ENCODE data around the gene PRL.

PRL gene

DNA sequence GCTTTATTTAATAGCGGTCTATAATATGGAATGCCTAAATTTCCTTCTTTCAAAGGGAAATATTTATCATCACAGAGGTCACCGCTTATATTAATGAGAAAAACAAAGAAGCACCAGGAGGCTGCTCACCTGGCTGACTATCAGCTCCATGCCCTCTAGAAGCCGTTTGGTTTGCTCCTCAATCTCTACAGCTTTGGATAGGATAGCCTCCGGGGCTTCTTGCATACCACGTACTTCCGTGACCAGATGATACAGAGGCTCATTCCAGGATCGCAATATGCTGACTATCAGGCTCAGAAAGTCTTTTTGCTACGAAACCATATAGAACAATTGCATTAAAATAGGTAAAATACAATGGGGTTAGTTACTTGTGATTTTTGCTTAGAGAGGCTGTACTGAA, 6.8 kb downstream of the PRL start:
- DNase-seq = no peak

DNA sequence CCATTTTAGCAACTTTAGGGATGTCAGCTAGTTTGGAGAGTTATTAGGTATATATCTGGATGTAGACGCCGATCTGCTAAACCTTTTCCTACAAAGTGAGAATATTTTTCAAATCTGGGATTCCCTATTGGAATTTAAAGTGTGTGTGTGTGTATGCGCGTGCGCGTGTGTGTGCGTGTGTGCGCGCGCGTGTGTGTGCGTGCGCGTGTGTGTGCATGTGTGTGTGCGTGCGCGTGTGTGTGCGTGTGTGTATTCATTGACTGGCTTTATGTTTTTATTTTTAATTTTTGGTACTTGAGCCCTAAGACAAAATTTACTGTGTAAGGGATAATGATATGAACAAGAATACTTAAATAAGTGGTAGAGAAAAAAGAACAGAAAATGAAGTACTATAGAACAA, 8.1 kb downstream of the PRL start:
- no peak for DNase-seq

DNA sequence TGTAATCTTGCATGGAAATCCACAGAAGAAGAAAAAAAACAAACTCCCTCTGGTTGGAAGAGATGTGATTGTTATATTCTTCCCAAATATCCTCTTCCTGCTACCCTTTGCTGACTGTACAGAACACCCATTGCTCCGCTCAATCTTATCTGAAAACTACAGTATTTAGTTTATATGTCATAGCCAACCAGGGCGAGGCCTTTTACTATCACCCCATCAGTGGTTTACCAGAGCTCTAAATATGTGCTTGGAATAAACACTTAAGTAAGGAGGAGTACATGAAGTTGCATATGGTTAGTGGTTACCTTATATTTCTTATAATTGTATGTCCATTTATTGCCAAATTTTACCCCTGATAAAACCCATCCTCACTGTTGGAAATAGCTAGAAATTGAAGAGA, 12.2 kb downstream of the PRL start:
- DNase-seq = no peak

DNA sequence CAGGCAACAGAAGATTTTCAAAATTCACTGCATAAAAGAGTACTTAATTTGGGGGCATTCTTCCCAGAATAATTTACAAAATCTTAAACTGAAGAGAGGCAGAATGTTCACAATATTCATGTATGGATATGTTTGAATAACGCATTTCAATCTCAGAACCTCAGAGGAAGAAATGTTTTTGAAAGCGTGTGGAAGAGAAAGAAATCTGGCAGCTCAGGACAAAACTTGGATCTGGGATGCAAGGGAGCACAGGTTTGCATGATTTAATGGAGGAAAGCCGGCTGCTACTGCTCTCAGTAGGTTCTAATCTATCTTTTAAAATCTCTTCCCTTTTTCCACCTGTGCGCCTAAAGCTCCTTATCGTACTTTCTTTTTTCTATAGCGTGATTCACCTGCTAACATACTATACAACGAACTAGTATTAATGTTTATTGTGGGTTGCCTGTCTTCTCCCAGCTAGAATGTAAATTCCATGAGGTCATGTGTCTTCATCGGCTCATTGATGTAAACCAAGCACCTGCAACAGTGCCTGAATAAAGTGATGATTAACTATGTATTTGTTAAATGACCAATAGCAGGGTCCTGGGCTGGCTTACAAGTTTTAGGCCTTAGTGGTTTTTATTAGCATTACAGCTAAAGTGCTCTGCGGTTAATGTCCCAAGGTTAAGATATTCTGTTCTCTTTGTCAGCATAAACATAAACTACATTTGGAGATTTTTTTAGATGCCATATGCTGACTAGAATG, 15.3 kb downstream of the PRL start:
- DNase-seq = no peak

DNA sequence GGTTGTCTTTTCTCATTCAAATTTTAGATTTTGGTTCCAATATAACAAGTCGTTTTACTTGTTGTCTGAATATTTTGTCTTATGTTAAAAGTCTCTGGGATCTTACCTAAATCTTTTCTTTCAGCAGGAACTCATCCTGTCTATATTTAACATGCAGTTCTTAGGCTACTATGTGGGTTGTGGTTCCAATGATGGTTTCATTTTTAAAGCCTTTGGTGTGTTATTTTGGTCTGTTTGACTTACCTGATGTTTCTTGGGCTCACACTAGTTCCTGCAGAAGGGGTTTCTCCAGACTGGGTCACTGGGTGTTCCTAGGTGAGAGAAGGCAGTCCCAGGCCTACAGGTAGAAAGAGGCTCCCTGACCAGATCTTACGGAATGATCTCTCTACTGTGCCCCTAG, 17.4 kb downstream of the PRL start:
- no peak for DNase-seq

DNA sequence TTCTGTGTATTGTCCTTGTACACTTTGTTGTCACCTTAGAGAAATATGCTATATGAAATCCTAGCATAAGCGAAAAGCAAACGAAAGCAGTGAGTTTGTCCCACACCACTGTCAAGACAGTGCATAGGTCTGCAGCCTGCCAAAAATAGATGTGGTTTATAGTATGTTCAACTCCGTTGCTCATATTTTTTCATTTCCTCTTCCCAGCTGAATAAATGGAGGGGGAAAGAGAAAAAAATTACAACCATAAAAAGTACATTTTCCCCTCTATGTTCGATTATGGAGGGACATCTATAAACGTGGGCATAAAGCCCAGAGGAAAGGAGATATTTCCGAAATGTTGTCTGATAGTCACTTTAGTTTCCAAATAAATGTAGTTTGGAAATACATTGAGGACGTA, 25.8 kb downstream of the PRL start:
- no peak for DNase-seq

DNA sequence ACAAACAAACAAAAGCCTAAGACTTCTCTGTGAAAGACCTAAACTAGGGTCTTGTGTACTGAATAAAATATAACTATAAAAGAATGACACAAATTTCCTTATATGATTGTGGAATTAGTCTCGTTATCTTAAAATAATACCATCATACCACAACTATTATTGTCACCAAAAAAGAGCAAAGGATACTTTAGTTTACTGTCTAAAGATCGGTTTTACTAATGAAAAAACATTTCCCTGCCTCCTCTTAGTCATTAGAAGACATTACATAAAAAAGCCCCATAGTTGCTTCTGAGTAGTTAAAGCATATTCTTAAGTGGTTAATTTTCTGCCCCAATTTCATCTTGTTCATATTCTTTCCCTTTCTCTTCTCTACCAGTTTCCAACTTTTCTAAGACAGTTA, 33.1 kb downstream of the PRL start:
- no peak for DNase-seq

DNA sequence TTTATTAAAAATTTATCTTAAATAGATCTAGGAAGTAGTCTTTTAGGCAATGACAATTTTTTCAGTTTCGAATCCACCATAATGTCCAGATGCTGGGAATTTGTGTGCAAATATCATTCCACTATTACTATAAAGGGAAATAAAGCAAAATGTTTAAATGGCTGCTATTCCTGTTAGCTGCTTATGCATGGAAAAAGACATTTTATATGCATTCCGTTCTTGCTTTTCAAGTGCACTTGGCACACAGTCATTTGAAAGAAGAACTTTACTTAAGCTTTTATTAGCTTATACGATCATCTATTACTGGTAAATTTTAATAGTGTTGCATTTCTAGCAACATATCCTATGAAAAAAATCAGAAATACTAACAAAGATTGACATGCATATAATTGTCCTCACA, 42.0 kb downstream of the PRL start:
- no peak for DNase-seq

DNA sequence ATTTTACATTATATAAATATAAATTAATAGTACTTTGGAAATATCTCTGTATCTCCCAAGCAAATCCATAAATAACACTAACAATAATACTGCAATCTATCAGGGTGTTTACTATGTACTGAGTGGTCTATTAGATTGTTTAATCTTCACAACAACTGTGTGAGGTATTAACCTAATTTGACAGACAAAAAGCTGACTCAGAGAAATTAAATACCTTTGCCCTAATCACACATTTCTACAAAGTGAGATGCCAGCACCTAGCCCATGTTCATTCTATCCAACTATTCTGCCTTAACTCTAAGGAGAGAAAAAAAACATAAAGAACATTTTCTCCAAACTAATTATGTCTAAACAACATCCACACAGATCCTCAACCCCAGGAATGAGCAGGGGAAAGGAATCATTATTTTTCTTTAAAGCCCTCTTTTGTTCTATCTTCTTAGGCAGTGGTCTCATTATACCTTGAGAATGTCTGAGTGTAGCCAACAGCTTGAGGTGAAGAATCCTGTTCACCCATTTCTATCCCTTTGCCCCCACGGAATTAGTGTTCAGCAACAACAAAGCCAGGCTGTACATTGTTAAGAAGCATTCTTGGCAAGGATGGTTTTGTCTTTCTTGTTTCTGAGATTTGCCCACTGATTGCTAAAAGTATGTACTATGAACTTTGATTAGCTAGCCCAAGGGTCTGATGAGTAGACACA, 42.7 kb downstream of the PRL start:
- no peak for DNase-seq

DNA sequence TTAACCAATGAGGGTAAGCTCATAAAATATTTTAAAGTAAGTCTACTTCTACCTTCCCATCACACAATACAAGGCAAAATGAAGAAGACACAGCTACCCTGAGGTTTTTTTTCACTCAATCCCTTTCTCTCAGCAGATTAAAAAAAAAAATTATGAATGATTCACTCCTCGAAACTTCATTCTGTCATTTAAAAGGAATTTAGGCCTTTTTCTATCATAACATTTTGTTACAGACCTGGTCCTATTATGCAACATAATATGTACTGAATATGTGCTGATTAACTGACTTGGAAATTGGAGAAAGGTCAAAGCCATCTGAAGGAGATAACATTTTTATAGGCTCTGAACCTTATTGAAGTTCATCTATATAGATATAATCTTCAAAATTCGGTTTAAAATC, 45.5 kb downstream of the PRL start:
- DNase-seq = peak; percentile 8

DNA sequence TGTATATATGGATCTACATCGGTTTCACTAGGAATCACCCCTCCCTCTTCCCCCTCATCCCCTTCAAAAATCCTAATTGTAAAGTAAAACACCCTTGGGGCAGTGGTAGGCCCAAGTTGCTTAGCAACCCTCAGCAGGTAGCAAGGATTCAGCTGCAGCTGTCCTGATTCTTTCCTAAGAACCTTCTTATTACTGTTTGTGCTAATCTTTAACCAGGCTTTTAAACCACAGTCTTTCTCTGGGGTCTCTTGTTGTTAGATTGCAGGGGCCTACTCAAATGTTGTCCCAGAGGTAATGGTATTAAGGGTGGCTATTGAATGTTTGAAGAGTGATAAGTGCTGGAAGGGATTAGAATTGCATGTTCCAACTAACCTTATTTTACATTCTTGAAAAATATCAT, 46.4 kb downstream of the PRL start:
- no peak for DNase-seq

DNA sequence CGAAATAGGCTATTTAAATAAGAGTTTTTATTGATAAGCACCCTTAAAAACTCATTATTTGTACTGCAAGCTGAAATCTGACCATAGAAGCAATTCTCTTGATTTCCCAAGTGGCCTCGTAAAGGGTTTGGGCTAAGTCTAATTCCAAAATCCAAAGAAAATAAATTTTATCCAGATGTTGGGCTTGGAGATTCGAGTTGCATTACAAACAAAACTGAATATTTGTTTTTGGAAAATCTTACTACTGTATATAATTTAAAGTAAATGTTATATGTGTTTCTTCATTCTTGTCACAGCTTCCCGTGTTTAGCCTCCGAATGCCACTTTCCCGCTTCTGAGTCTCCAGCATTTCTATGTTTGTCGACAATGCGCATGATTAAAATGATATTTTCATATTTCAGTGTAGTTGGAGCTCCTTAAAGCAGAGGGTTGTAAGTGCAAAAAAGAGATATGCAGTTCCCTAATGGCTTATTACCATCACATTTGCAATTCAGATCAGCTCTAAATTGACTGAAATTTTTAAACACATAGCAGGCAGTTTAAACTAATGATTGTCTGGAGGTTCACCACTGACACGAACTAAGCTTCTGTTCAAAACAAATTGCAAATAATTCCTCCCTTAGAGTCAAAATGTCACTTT, 47.0 kb downstream of the PRL start:
- no peak for DNase-seq

DNA sequence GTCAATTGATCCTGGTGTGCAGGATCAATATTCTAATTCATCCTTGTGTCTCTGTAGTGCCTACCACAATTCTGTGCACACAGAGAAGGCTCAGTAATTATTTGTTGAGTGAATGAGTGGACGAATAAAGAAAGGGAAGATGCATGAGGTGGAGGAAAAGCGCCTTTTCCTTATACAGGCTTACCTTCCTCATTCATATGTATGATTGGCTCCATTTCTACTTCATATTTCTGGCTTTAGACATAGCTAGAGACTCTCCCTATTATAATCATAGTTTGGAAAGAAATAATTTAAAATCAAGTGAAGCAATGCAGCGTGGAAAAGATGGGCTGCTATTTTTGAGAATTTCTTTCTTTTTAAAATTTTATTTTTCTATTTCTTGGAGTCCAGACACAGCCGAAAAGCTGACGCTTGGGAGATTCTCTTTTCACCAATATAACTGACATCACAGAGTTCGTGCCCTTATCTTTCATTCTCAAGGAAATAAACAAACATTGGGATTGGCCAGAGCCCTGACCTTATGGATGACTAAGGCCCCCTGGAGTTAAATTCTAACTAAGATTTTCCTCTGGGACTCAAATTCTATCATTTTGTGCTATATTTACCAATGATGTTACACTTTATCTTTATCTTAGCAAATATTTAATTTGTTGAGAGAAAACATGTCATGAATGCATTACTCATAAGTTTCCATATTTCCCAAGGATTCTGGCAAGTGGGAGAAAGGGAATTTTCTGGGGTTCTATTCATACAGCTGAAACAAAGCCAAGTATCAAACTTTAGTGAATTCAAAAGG, 48.1 kb downstream of the PRL start:
- peak; percentile 48 for DNase-seq

DNA sequence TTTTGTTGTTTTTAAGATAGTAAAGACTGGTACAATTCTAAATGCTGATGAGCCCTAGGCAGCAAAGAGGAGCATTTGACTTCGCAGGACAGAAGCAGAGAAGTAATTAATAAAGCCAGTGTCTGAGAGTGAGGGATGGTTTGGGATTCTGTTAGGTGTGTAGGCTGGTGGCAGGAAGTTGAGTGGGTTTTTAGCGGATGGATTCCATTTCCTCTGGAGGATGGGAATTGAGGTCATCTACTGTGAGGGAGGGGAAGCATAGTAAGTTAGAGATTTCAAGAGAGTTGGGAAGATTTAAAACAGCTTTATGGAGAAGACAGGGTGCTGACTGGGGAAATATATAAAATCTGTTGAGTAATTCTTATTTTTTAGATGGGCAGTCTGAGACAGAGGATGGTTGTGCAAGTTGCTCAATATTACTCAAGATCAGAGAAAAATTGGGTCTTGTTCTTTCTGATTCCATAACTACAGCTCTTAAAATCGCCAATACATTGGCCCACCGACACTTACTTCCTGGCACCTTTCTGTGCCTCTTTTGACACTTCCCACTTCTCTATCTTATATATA, 48.8 kb downstream of the PRL start:
- no peak for DNase-seq

DNA sequence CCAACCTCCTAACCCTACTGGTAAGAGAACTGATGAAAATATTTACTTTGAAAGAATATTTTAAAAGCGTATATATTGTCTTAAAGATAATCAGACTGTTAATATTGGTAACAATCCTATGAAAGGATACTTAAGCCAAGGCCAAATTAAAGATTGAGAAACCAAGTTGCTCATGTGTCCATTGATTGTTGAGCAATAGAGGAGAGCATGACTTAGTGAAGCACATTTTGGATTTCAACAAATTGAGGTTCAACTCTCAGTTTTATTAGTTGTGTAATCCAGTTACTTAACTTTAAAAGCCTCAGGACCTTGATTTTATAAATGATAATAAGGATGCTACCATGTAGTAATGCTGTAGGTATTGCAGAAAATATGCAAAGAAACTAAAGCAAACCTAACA, 56.8 kb downstream of the PRL start:
- no peak for DNase-seq

DNA sequence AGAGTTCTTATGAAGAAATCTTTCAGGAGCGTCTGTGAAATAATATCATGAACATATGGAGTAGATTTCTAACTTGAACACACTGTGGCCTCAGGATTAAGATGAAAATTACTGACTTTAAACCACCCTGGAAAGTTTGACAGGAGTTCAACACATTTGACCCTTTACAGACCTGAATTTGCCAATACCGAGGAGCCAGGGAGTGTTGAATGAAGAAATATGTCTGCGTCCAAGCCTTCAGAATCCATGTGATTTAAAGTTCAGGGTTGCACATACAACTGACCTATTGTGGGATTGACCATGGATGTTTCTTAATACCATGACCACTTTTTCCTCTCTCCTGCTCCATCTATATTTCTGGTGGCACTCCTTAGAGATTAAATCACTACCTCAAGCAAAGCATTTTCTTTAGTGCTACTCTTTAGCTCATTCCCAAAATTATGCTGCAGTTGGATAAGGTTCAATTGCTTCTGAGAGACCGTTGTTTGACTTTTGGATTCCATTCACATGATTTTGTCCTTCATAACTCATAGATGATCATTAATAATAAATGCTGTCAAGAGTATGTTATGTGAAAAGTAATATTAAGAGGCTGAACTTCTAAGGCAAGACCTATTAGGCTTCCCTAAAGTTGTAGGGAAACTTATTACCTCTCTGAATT, 57.4 kb downstream of the PRL start:
- no peak for DNase-seq

DNA sequence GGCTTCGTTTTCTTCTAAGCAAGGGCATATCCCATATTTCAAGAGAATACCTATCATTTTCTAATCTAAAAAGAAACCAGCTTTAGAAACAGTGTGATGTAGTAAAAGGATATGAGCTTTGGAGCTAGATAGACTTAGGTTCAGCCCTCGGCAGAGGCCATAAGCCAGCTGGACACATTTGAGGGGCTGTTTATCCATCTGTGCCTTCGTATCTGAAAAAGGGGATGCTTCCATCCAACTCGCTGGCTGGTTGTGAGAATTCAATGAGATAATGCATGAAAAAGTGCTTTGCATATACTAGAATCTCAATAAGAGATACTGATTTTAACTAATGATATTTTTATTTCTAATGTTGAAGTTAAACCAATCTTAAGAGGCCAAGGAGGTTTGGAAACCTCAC, 58.0 kb downstream of the PRL start:
- DNase-seq = no peak

DNA sequence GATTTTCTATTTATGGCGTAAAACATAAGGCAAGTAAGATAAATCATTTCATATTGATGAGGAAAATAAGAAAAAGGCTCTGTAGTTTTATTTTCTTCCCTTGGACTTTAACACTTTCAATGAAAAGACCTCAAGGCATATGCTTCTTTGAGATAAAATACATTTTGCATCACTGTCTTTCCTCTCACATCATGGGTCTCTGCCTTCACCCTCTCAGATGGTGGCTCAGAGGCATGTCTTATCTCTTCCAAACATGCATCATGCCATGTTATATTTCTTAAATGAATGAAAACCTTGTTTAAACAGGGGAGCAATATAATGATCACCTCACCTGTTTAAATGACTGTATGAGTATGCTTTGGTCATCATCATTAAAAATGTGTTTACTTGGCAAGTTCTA, 59.3 kb downstream of the PRL start:
- DNase-seq = no peak

All from amniotic stem cell (primary cell).